K562 (cell line): ENCODE data around the gene CADPS2.

Experiments
- ADNP ChIP-seq: fragments of 200-800 bp; sonication (Bioruptor generic); IDR thresholded peaks from 2 replicates; pipeline ENCODE4 v1.6.1; 2016; ENCODE audit warnings: missing genetic modification characterization, missing compliant biosample characterization
- CTCF ChIP-seq, 3 experiments: IDR thresholded peaks in 2 of 3; conservative IDR thresholded peaks in 1 of 3; 2 replicates each; pipeline ENCODE4 v1.5.1; 2011 to 2012; ENCODE audit warnings: low read length in 3 of 3, mild to moderate bottlenecking in 3 of 3, control low read depth in 2 of 3, improper control_type of control experiment in 1 of 3, inconsistent platforms in 1 of 3, low read depth in 1 of 3, mixed read lengths in 1 of 3, moderate library complexity in 1 of 3; ENCODE audit not compliant: insufficient read depth in 2 of 3
- GATAD2A ChIP-seq: fragments of 450-650 bp; IDR thresholded peaks from 2 replicates; pipeline ENCODE4 v1.6.1; 2017
- KDM1A ChIP-seq, 2 experiments: fragments of 450-650 bp; IDR thresholded peaks; 2 replicates each; pipeline ENCODE4 v1.6.1; 2016; ENCODE audit warnings: mild to moderate bottlenecking in 2 of 2
- NFATC3 ChIP-seq: fragments of 450-650 bp; IDR thresholded peaks from 2 replicates; pipeline ENCODE4 v1.6.1; 2017; ENCODE audit warnings: mild to moderate bottlenecking
- TF ChIP-seq, protein P1 (sequence below): sonication (generic); formaldehyde crosslinking; IDR thresholded peaks from 2 replicates; pipeline ENCODE4 v1.9.0; 2022; ENCODE audit warnings: mild to moderate bottlenecking, missing genetic modification reagents

DNA sequence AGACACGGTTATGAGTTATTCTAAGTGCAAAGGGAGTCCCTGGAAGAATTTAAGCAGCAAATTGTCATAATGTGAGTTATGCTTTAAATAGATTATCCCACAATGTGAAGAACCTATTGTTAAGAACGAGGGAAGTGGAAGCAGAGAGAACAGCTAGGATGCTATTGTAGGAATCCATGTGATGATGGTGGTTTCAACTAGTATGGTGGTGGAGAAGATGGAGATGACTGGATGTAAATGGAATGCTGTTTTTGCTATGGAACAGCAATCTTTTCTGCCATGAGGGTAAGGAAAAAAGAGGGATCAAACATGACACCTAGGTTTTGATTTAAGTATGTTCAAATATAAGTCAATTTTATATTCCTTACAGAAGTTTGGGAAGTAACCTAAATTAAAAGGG, 378.7 kb downstream of the CADPS2 start:
- TF ChIP-seq GATAD2A (no peak), NFATC3 (no peak), KDM1A (IDR thresholded peaks at IDR 0.05) (no peak), ADNP (tag) (no peak), CTCF (IDR thresholded peaks at IDR 0.05 in 2 of 3, conservative IDR thresholded peaks at IDR 0.05 in 1 of 3; ENCODE audit: insufficient read depth in 2 of 3, low read depth in 1 of 3, low read length in 3 of 3) (no peak)
- TF ChIP-seq, protein P1, sequence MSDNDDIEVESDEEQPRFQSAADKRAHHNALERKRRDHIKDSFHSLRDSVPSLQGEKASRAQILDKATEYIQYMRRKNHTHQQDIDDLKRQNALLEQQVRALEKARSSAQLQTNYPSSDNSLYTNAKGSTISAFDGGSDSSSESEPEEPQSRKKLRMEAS (CRISPR knock-in tag): no peak
